ENCODE measurements around the gene CTNNA2.

DNA sequence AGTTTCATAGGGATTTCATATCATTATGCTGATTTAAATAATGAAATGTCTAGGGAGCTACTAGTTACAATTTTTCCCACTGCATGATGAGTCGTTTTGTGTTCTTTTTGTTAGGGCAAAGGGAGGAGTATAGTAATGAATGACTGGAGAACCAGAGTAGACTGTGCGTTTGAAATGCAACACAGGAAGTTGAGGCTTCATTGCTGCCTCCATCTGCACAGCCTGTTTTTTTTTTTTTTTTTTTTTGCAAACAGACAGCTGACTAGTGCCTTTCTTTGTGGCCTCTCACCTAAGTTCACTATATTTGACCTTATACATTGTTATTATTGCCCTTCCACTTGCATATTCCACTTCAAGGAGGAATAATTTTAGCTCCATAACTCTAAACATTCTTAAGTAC, 1078.4 kb downstream of the CTNNA2 start:
- TF ChIP-seq, protein P1, sequence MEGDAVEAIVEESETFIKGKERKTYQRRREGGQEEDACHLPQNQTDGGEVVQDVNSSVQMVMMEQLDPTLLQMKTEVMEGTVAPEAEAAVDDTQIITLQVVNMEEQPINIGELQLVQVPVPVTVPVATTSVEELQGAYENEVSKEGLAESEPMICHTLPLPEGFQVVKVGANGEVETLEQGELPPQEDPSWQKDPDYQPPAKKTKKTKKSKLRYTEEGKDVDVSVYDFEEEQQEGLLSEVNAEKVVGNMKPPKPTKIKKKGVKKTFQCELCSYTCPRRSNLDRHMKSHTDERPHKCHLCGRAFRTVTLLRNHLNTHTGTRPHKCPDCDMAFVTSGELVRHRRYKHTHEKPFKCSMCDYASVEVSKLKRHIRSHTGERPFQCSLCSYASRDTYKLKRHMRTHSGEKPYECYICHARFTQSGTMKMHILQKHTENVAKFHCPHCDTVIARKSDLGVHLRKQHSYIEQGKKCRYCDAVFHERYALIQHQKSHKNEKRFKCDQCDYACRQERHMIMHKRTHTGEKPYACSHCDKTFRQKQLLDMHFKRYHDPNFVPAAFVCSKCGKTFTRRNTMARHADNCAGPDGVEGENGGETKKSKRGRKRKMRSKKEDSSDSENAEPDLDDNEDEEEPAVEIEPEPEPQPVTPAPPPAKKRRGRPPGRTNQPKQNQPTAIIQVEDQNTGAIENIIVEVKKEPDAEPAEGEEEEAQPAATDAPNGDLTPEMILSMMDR (IDR thresholded peaks at IDR 0.05): no peak
- TF ChIP-seq POLR2A (IDR thresholded peaks at IDR 0.05) (no peak), EP300 (IDR thresholded peaks at IDR 0.05) (no peak)
